ENCODE data around the gene HTR1D. TPM values are rescaled to one million over a fixed set of nuclear protein-coding genes. Genes with fewer than 3 reads are reported as not detected.

The HTR1D gene
- total RNA-seq (2022; extraction: Qiagen RNA extraction): 12.8 to 15.7 TPM (median 14.4 TPM) in 5 replicates

DNA sequence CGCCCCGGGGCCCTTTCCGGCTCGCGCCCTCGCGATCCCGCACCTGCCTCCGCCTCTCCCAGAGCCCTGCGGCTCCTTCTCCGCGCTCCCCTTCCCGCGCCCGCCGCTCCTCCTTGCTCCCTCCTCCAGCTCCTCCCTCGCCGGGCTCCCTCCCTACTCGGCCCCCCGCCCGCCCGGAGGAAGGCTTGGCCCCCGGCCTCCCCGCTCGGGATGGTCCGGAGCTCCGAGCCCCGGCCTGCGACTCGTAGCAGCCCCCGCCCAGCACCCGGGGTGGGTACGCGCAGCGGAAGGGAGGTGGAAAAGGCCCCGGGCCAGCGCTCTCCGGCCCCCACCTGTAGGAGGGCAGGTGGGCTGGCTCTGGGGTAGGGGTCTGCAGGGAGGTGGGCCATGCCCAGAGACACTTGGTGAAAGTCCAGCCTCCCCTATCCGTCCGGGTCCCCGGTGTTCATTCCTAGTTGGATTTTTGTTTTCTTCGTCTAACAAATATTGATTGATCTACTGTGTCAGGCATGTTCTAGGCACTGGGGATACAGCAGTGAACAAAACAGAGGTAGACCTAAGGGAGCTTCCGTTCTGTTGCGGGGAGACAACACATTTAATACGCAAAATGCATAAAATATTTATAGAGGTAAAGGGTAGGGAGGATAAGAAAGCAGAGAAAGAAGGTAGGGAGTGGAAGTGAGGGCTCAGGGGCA, at the start of gene HTR1D:
Gene HTR1D (minus strand): TSS at position 82 of the 695 bp plus-strand sequence. CDS start 23,283 bp downstream, outside the sequence.

GRCh38 chr1:23168445-23169194, 48.7 kb downstream of the HTR1D start, which contains the start of gene LUZP1:
TSS of gene LUZP1 (minus strand) at chr1:23168856.

Other genes starting within 250 kb of the HTR1D start
- gene LACTBL1, start 244.6 kb downstream of the HTR1D start, total RNA-seq (2022; extraction: Qiagen RNA extraction): not detected in 5 replicates
- not detected in 5 replicates for gene TEX46, start 201.7 kb downstream of the HTR1D start, total RNA-seq (2022; extraction: Qiagen RNA extraction)
- gene KDM1A, start 198.0 kb downstream of the HTR1D start, total RNA-seq (2022; extraction: Qiagen RNA extraction): 88.4 to 112 TPM (median 95.2 TPM) in 5 replicates
- 17.8 to 29.4 TPM (median 20.6 TPM) in 5 replicates for gene LUZP1, start 48.6 kb downstream of the HTR1D start, total RNA-seq (2022; extraction: Qiagen RNA extraction)
- gene HNRNPR, start 126.8 kb upstream of the HTR1D start, total RNA-seq (2022; extraction: Qiagen RNA extraction): 151 to 213 TPM (median 164 TPM) in 5 replicates
- 4.9 to 6.6 TPM (median 5.4 TPM) in 5 replicates for gene ZNF436, start 152.3 kb upstream of the HTR1D start, total RNA-seq (2022; extraction: Qiagen RNA extraction)
- gene TCEA3, start 207.2 kb upstream of the HTR1D start, total RNA-seq (2022; extraction: Qiagen RNA extraction): 0.38 to 0.61 TPM (median 0.41 TPM) in 5 replicates

Data from A549 treated with Hydrocortisone at 1 μM for 4 hours (cell line).